HFF-Myc (cell line): Measurements from ENCODE around the gene AMIGO2.

Experiments
- DNase-seq: peaks from one replicate; pipeline ENCODE4 v3.0.0-alpha.2; 2011; ENCODE audit warnings: low read depth; ENCODE audit errors: extremely low read depth
- H3K4me3 ChIP-seq: replicated peaks from 2 replicates; pipeline ENCODE4 v1.5.1; 2011; ENCODE audit warnings: low read depth, mild to moderate bottlenecking, control low read depth, low read length
- TF ChIP-seq, protein P1 (sequence below): IDR thresholded peaks from 2 replicates; pipeline ENCODE4 v1.5.1; 2012; ENCODE audit warnings: mild to moderate bottlenecking, low read depth, low read length, control low read depth; ENCODE audit errors: missing control alignments

AMIGO2 gene

DNA sequence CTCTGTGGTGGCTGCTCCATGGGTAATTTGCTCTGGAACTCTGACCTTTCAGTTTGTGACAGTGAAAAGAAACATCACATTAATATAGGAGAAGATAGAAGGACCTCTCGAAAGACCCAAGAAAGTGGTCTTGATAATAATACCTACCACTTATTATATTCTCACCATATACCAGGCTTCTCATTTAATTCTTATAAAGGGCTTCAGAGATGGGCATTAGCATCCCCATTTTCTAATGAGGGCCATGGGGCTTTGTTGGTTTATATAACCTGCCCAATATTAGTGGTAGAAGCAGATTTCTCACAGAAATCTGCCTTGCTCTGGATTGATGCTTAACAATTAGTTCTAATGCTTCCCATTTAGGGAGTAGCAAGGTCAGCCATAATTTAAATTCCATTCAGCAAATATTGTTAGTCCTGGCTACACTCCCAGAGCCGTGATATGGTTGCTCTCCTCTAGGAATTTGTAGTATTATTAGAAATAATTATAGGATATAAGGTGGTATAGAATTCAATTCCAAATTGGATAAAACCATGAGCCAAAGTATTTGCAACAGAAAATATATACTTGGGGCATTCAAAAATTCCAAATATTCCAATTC lies 7.4 kb upstream of the AMIGO2 start:
- H3K4me3 ChIP-seq: no peak overlapping the region
- no peak for DNase-seq
- TF ChIP-seq, protein P1, sequence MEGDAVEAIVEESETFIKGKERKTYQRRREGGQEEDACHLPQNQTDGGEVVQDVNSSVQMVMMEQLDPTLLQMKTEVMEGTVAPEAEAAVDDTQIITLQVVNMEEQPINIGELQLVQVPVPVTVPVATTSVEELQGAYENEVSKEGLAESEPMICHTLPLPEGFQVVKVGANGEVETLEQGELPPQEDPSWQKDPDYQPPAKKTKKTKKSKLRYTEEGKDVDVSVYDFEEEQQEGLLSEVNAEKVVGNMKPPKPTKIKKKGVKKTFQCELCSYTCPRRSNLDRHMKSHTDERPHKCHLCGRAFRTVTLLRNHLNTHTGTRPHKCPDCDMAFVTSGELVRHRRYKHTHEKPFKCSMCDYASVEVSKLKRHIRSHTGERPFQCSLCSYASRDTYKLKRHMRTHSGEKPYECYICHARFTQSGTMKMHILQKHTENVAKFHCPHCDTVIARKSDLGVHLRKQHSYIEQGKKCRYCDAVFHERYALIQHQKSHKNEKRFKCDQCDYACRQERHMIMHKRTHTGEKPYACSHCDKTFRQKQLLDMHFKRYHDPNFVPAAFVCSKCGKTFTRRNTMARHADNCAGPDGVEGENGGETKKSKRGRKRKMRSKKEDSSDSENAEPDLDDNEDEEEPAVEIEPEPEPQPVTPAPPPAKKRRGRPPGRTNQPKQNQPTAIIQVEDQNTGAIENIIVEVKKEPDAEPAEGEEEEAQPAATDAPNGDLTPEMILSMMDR: no peak

DNA sequence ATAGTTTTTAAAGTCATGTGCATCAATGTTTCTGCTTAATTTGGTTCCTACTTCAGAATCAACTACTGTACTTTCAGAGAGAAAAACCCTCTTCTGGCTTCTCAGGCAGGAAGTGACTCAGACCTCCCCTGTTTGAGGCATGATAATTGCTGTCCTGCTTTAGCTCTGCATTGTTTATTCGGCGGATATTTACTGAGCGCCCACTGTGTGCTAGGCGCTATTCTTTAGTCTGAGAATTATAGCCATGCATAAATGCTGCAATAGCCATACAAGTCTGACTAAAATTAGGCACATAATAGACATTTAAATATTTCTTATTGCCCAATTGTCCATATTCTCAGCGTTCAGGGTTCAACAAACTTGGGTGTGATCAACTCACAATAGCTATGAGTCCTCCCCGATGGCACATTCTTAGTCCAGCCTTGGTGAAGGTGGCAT lies 6.1 kb upstream of the AMIGO2 start:
- TF ChIP-seq, protein P1: no peak
- H3K4me3 ChIP-seq: no peak overlapping the region
- DNase-seq: no peak

DNA sequence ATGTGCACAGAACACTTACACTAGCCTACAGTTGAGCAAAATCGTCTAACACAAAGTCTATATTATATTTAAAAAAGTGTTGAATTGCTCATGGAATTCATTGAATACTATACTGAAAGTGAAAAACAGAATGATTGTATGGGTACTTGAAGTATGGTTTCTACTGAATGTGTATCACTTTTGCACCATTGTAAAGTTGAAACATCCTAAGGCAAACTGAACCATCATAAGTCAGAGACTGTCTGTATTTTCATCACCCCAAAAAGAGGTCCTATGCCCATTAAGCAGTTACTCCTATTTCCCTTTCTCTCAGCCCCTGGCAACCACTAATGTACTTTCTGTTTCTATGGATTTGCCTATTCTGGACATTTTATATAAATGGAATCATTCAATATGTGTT lies 4.4 kb upstream of the AMIGO2 start:
- H3K4me3 ChIP-seq: no peak overlapping the region
- DNase-seq: no peak
- TF ChIP-seq, protein P1: no peak

DNA sequence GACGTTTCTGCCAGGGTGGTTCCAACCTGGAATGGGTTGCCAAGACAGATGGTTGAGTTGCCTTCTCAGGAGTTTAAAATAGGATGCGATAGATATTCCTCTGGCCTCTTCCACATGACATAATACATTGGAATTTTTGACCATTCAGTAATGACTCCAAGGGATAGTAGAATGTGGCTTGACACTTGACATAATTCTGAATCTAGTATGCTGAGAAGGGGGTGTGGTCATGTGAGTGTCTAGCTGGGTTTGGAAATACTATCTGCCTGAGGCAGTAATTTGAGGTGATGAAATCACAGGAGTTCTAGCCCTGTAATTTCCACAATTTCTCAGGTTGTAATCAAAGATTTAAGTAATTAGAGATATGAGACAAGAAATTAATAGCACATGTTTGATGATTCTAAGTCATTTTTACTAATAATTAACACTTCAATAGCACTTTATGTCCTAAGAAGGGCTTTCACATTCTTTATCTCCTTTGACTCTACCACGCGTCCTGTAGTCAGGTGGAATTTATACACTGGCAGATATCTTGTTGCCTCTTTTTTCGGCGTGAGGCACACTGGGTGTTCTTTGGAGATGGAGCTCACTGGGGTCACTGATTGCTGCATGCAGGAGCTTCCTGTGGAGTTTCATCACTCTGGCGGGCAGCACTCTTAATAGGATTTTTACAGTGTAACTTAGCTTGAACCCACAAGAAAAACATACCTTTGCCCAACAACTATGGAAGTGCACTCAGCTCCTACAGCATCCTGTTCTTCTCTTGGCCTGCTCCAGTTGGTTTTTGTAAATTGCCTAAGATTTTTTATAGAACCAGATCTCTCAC lies 3.2 kb upstream of the AMIGO2 start:
- TF ChIP-seq, protein P1: no peak
- DNase-seq: peak; percentile 69
- no peak overlapping the region for H3K4me3 ChIP-seq

DNA sequence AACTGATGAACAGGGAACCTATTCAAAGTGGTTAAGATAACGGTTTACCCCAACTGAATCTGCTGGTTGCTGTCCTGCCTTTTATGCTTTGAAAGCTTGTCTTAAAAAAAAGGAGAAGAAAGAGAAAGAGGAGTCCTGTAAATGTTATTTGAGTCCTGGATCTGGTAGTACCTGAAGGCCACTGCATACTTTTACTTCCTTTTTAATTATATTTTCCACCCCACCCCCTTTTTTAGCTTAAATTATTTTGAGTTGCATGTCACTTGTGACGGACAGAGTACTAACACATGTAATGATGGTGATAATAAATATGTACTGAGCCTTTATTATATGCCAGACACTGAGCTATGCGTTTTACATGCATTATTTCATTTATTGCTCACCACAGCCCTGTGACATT lies 2.5 kb upstream of the AMIGO2 start:
- no peak for DNase-seq
- TF ChIP-seq, protein P1: no peak
- no peak overlapping the region for H3K4me3 ChIP-seq

DNA sequence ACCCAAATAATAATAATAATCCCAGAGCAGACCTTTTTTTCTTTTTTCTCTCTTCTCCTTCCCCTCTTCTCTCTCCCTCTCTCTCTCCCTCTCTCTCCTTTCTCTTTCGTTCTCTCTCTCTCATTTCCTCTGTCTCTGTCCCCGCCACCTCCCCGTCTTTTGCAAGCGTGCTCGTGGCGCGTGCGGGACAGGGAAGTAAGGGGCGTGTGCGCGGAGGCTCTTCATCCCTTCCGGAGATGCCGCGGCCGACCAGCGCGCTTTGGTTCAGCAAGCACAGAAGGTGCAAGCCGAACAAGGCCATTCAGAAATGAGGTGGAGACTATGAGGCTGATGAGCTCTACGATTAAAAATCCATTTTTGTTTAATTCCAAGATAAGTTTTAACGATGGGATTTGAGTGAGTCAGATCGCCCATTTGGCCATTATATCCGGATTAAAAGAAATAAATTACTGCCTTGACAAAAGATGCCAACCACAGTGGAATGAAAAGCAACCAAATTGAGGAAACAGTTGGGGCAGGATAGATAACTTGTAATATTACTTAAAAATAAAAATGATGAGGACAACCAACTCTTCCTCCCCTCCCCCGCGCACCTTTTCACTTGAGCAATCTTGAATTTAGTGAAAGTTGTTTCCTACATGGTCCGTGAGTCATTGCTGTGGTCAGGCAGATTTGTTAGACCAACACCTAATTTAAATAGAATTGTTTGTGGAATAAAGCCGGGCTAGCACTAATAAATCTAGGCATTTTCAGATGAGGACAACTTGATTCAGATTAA lies 1.2 kb upstream of the AMIGO2 start:
- DNase-seq: no peak
- TF ChIP-seq, protein P1: no peak
- peak overlapping the region; percentile 64 for H3K4me3 ChIP-seq
